Eye (tissue), 1 donor: ENCODE measurements around the gene CDH16.
"Not testable (repeated sequence)": the region's sequence is repeated elsewhere in the genome, so short reads cannot be mapped to it uniquely, and the experiment has no call there.

ENCODE experiments used
- DNase-seq: peaks from one replicate; pipeline ENCODE4 v3.0.0-alpha.2; 2015

Gene CDH16

GRCh38 chr16:66918803-66919568 lies at the start of gene CDH16:
Gene CDH16, minus strand, starts transcription at chr16:66918885. Its CDS starts 820 bp downstream, at chr16:66918065.
- DNase-seq: peak; percentile 36

- DNase-seq: no peak
Observed at GRCh38 chr16:66964049-66964448, 45.4 kb upstream of the CDH16 start.

GRCh38 chr16:66961914-66962313 lies 43.2 kb upstream of the CDH16 start:
- no peak for DNase-seq

GRCh38 chr16:66961065-66961744 lies 42.5 kb upstream of the CDH16 start, which contains the start of gene CES3:
Gene CES3, plus strand, starts transcription at chr16:66961266. Its CDS starts 42 bp downstream, at chr16:66961308.
- DNase-seq: peak; percentile 80

- no peak for DNase-seq
Observed at GRCh38 chr16:66960270-66960669, 41.6 kb upstream of the CDH16 start.

GRCh38 chr16:66959704-66960161 lies 41.0 kb upstream of the CDH16 start:
- no peak for DNase-seq

- DNase-seq: no peak
Observed at GRCh38 chr16:66958857-66959703, 40.4 kb upstream of the CDH16 start.

- not testable (repeated sequence) for DNase-seq
Observed at GRCh38 chr16:66956154-66956457, 37.4 kb upstream of the CDH16 start.

- DNase-seq: not testable (repeated sequence)
Observed at GRCh38 chr16:66955363-66956153, 36.9 kb upstream of the CDH16 start.

- peak; percentile 91 for DNase-seq
Observed at GRCh38 chr16:66954097-66954659, 35.5 kb upstream of the CDH16 start.

GRCh38 chr16:66953462-66954096 lies 34.9 kb upstream of the CDH16 start:
- no peak for DNase-seq

GRCh38 chr16:66952430-66953110 lies 33.9 kb upstream of the CDH16 start:
- DNase-seq: no peak

- DNase-seq: no peak
Observed at GRCh38 chr16:66950971-66951790, 32.5 kb upstream of the CDH16 start.

GRCh38 chr16:66950437-66950836 lies 31.8 kb upstream of the CDH16 start:
- no peak for DNase-seq

GRCh38 chr16:66949472-66949871 lies 30.8 kb upstream of the CDH16 start:
- no peak for DNase-seq

- peak; percentile 70 for DNase-seq
Observed at GRCh38 chr16:66948837-66949225, 30.1 kb upstream of the CDH16 start.

- DNase-seq: peak; percentile 55
Observed at GRCh38 chr16:66948134-66948836, 29.6 kb upstream of the CDH16 start.

- peak; percentile 94 for DNase-seq
Observed at GRCh38 chr16:66947302-66948065, 28.8 kb upstream of the CDH16 start.

GRCh38 chr16:66946974-66947301 lies 28.3 kb upstream of the CDH16 start:
- DNase-seq: no peak
